Vagina (tissue), 2 donors: ENCODE measurements around the gene MSI1.

Experiments used
- POLR2A ChIP-seq, 2 donors: fragments of 450-650 bp; IDR thresholded peaks; one replicate each; pipeline ENCODE4 v1.6.1; 2017; ENCODE audit warnings: antibody characterized with exemption in 2 of 2, mild to moderate bottlenecking in 2 of 2, moderate library complexity in 2 of 2
- POLR2AphosphoS5 ChIP-seq, 2 donors: sonication (generic); formaldehyde crosslinking; IDR thresholded peaks; one replicate each; pipeline ENCODE4 v1.9.0; 2017; ENCODE audit warnings: antibody characterized with exemption in 2 of 2, mild to moderate bottlenecking in 2 of 2, low read depth in 1 of 2; ENCODE audit not compliant: insufficient read depth in 1 of 2
- TF ChIP-seq, protein P1 (sequence below), 3 experiments: fragments of 450-650 bp in 2 of 3; fragments of 200-600 bp in 1 of 3; sonication (generic) in 1 of 3; IDR thresholded peaks; one replicate each; pipeline ENCODE4 v1.5.1; 2017 to 2019; ENCODE audit warnings: antibody characterized with exemption in 3 of 3, mild to moderate bottlenecking in 2 of 3, moderate library complexity in 2 of 3

DNA sequence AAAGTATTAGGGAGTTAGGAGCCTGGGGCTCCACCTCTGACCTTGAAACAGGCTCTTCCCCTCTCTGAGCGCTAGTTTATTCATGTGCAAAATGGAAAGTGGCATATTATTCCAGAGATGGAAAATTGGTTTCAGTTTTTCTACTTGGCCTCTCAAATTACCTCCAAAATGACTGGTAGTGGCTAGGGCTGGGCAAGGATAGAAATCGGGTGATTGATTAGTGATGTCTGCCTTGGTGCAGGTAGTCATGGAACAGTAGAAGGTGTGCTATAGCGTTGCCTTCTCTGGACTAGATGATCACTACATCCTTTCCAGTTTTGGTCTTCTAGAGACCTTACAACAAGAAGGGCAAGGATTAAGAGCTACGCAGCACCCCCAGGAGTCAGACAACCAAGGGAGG, 8.6 kb upstream of the MSI1 start:
- TF ChIP-seq POLR2AphosphoS5 (IDR thresholded peaks at IDR 0.05; ENCODE audit: insufficient read depth in 1 of 2, low read depth in 1 of 2) (no peak), POLR2A (IDR thresholded peaks at IDR 0.05) (no peak)
- TF ChIP-seq, protein P1, sequence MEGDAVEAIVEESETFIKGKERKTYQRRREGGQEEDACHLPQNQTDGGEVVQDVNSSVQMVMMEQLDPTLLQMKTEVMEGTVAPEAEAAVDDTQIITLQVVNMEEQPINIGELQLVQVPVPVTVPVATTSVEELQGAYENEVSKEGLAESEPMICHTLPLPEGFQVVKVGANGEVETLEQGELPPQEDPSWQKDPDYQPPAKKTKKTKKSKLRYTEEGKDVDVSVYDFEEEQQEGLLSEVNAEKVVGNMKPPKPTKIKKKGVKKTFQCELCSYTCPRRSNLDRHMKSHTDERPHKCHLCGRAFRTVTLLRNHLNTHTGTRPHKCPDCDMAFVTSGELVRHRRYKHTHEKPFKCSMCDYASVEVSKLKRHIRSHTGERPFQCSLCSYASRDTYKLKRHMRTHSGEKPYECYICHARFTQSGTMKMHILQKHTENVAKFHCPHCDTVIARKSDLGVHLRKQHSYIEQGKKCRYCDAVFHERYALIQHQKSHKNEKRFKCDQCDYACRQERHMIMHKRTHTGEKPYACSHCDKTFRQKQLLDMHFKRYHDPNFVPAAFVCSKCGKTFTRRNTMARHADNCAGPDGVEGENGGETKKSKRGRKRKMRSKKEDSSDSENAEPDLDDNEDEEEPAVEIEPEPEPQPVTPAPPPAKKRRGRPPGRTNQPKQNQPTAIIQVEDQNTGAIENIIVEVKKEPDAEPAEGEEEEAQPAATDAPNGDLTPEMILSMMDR (IDR thresholded peaks at IDR 0.05) = no peak
